K562 (cell line): Measurements from ENCODE around the gene MBD6. TPM values are rescaled to one million over a fixed set of nuclear protein-coding genes. Genes with fewer than 3 reads are reported as not detected.

Experiments
- ATAC-seq: fragments of 200-7000 bp; cut with Tn5 transposase; 3 replicates; pipeline ENCODE4 v1.9.1; 2020; ENCODE audit warnings: moderate library complexity
- BruUV-seq: library from RNA; stranded (reverse); fragments of 400-500 nt; replicated peaks from 2 replicates; lab custom pipeline; 2021; lab: Mats Ljungman, UMichigan
- CTCF ChIA-PET: fragments of 300-600 bp; formaldehyde crosslinking; extraction: SDS; loops from one replicate; lab custom pipeline; 2021; ENCODE audit warnings: low intra/inter-chr PET ratio; lab: Yijun Ruan, JAX
- POLR2A ChIA-PET: fragments of 300-600, 350-650 bp; sonication (Branson Sonifier 250); formaldehyde crosslinking; extraction: SDS; loops from one replicate; lab custom pipeline; 2021; ENCODE audit warnings: antibody characterized with exemption, inconsistent platforms; lab: Yijun Ruan, JAX
- DNase-seq, 4 experiments: peaks; one replicate each; pipeline versions ENCODE4 v3.0.0 to v3.0.0-alpha.2; 2011 to 2018; ENCODE audit warnings: low spot score in 3 of 4, mixed read lengths in 3 of 4; ENCODE audit errors: extremely low read depth in 1 of 4
- FAIRE-seq: peaks from 2 replicates; lab custom pipeline; 2011; peaks lifted over from hg19 to GRCh38; lab: Jason Lieb, UNC
- H2AFZ ChIP-seq: 2 replicates; pipeline ENCODE4 v1.6.0; 2011; ENCODE audit warnings: low read depth, low read length, control low read depth, inconsistent platforms
- H3K27ac ChIP-seq: fragments of 200-600 bp; 3 replicates; pipeline ENCODE4 v1.8.0; 2011; ENCODE audit warnings: low read depth, mild to moderate bottlenecking, control low read depth, inconsistent platforms, low read length, moderate library complexity, mixed read lengths; ENCODE audit errors: extremely low read depth
- H3K27me3 ChIP-seq, 2 experiments: fragments of 300-600 bp in 1 of 2; 2 replicates in 1 of 2; 3 replicates in 1 of 2; pipeline versions ENCODE4 v1.6.0 to v1.8.0; 2011; ENCODE audit warnings: inconsistent platforms in 2 of 2, low read length in 2 of 2, mild to moderate bottlenecking in 1 of 2, mixed read lengths in 1 of 2, moderate library complexity in 1 of 2; ENCODE audit not compliant: control insufficient read depth in 2 of 2, insufficient read depth in 2 of 2
- H3K36me3 ChIP-seq: fragments of 300-600 bp; 3 replicates; pipeline ENCODE4 v1.8.0; 2011; ENCODE audit warnings: mild to moderate bottlenecking, low read length, inconsistent platforms; ENCODE audit not compliant: control insufficient read depth, insufficient read depth
- H3K4me1 ChIP-seq, 2 experiments: fragments of 200-600 bp in 1 of 2; replicated peaks in 1 of 2; 2 replicates in 1 of 2; 3 replicates in 1 of 2; pipeline versions ENCODE4 v1.5.1 to v1.8.0; 2011; ENCODE audit warnings: inconsistent platforms in 2 of 2, low read length in 2 of 2, mild to moderate bottlenecking in 1 of 2, mixed read lengths in 1 of 2, moderate library complexity in 1 of 2; ENCODE audit not compliant: control insufficient read depth in 2 of 2, insufficient read depth in 2 of 2
- H3K4me2 ChIP-seq: 2 replicates; pipeline ENCODE4 v1.6.1; 2011; ENCODE audit warnings: low read length, control low read depth, inconsistent platforms, mixed read lengths; ENCODE audit not compliant: insufficient read depth
- H3K4me3 ChIP-seq: fragments of 200-600 bp; sonication (generic), shearing (Covaris generic); 2 replicates; pipeline ENCODE4 v1.5.1; 2016; ENCODE audit warnings: control low read depth, inconsistent platforms
- H3K79me2 ChIP-seq: fragments of 200-600 bp; 3 replicates; pipeline ENCODE4 v1.8.0; 2011; ENCODE audit warnings: low read length, inconsistent platforms; ENCODE audit not compliant: control insufficient read depth, insufficient read depth
- H3K9ac ChIP-seq, 2 experiments: 2 replicates each; pipeline versions ENCODE4 v1.6.0 to v1.6.1; 2011; ENCODE audit warnings: low read depth in 2 of 2, low read length in 2 of 2, control low read depth in 1 of 2, inconsistent platforms in 1 of 2, mild to moderate bottlenecking in 1 of 2, mixed read lengths in 1 of 2; ENCODE audit not compliant: insufficient read depth in 1 of 2
- H3K9me1 ChIP-seq: one replicate; pipeline ENCODE4 v1.6.0; 2011; ENCODE audit warnings: inconsistent platforms, mild to moderate bottlenecking, low read length, moderate library complexity; ENCODE audit not compliant: control insufficient read depth, insufficient read depth
- H3K9me3 ChIP-seq: replicated peaks from 2 replicates; pipeline ENCODE4 v1.5.1; 2011; ENCODE audit warnings: low read depth, low read length, inconsistent platforms; ENCODE audit not compliant: control insufficient read depth, insufficient read depth
- H4K20me1 ChIP-seq: replicated peaks from 2 replicates; pipeline ENCODE4 v1.6.1; 2011; ENCODE audit warnings: low read length, inconsistent platforms, mixed read lengths; ENCODE audit not compliant: control insufficient read depth, insufficient read depth
- ARNT ChIP-seq, 2 experiments: fragments of 450-650 bp; IDR thresholded peaks; 2 replicates each; pipeline ENCODE4 v1.6.1; 2016; ENCODE audit warnings: mild to moderate bottlenecking in 1 of 2
- CBX2 ChIP-seq: fragments of 200-600 bp; sonication (generic); IDR thresholded peaks from one replicate; pipeline ENCODE4 v1.6.1; 2012; ENCODE audit warnings: mild to moderate bottlenecking, low read length, inconsistent platforms; ENCODE audit not compliant: insufficient read depth, poor library complexity, severe bottlenecking
- EWSR1 ChIP-seq: fragments of 450-650 bp; IDR thresholded peaks from 2 replicates; pipeline ENCODE4 v1.6.1; 2018; ENCODE audit warnings: borderline replicate concordance, mild to moderate bottlenecking, low read depth, moderate library complexity; ENCODE audit not compliant: partially characterized antibody
- GTF2E2 ChIP-seq: fragments of 200-800 bp; sonication (Bioruptor generic); IDR thresholded peaks from 2 replicates; pipeline ENCODE4 v1.6.1; 2016; ENCODE audit warnings: missing genetic modification characterization, missing compliant biosample characterization
- NEUROD1 ChIP-seq: fragments of 150-350 bp; IDR thresholded peaks from 2 replicates; pipeline ENCODE4 v1.6.1; 2014; ENCODE audit warnings: borderline replicate concordance, low read length, low read depth; ENCODE audit not compliant: partially characterized antibody
- RB1 ChIP-seq: fragments of 450-650 bp; IDR thresholded peaks from 2 replicates; pipeline ENCODE4 v1.6.1; 2017; ENCODE audit warnings: low read depth, mild to moderate bottlenecking
- SNIP1 ChIP-seq: fragments of 450-650 bp; IDR thresholded peaks from 2 replicates; pipeline ENCODE4 v1.7.1; 2017; ENCODE audit warnings: low read depth, mild to moderate bottlenecking
- TAF15 ChIP-seq: fragments of 200-400 bp; formaldehyde crosslinking; IDR thresholded peaks from 2 replicates; pipeline ENCODE4 v1.6.1; 2017; ENCODE audit warnings: mild to moderate bottlenecking, low read depth, low read length, moderate library complexity
- ZNF3 ChIP-seq: fragments of 250-450 bp; sonication (Bioruptor Pico); IDR thresholded peaks from 2 replicates; pipeline ENCODE4 v1.5.0; 2021; ENCODE audit warnings: mild to moderate bottlenecking, moderate library complexity
- WGBS: fragments of 100-300 bp; shearing (Covaris generic); methylation state at CpG from one replicate; pipeline ENCODE4 v1.1.6; 2016; ENCODE audit warnings: low coverage, mixed read lengths; ENCODE audit not compliant: insufficient coverage; ENCODE audit errors: missing lambda C conversion rate; 5-methylcytosine and 5-hydroxymethylcytosine counted together
- in situ Hi-C: fragments of 300-500 bp; cut with MboI; formaldehyde crosslinking; loops from 4 replicates; pipeline ENCODE4 v1.15.0; 2018; ENCODE audit warnings: inconsistent platforms, mixed read lengths
- intact Hi-C: fragments of 100-400 bp; cut with micrococcal nuclease; formaldehyde crosslinking; loops from 2 replicates; pipeline ENCODE4 v1.14.2; 2022
- polyA plus RNA-seq, 8 experiments: library from polyadenylated mRNA; depleted of rRNA in 4 of 8; stranded (reverse) in 5 of 8; unstranded in 3 of 8; fragments of >200 nt; fragmentation: Nextera tagmentation in 2 of 8; fragmentation: Illumina TruSeq in 1 of 8; extraction: Ambion mirVana in 2 of 8; extraction: Trizol in 1 of 8; gene quantifications; 2 replicates each; pipeline versions ENCODE4 v1.2.1 to v1.2.3, GENCODE V29; 2011 to 2014; ENCODE audit warnings: inconsistent platforms in 1 of 8, missing spikeins in 1 of 8
- total RNA-seq, 7 experiments: library from RNA; depleted of rRNA in 6 of 7; stranded (reverse); fragments of >200 nt in 6 of 7; fragmentation: Illumina TruSeq in 2 of 7; extraction: Trizol in 2 of 7; gene quantifications; 2 replicates each; pipeline versions ENCODE4 v1.2.1 to v1.2.3, GENCODE V29; 2011 to 2021; ENCODE audit warnings: low replicate concordance in 1 of 7
- TF ChIP-seq, protein P1 (sequence below): IDR thresholded peaks from 3 replicates; pipeline ENCODE4 v1.6.1; 2011; ENCODE audit warnings: borderline replicate concordance, mild to moderate bottlenecking; ENCODE audit not compliant: insufficient read length, insufficient read depth
- TF ChIP-seq, protein P2 (sequence below): fragments of 250-450 bp; sonication (Bioruptor Pico); IDR thresholded peaks from 2 replicates; pipeline ENCODE4 v1.8.0; 2021; ENCODE audit warnings: moderate library complexity, mild to moderate bottlenecking, inconsistent platforms
- TF ChIP-seq, protein P3 (sequence below): fragments of 250-450 bp; sonication (Bioruptor Pico); IDR thresholded peaks from 2 replicates; pipeline ENCODE4 v1.8.0; 2021; ENCODE audit warnings: moderate library complexity, mild to moderate bottlenecking, inconsistent platforms

Gene MBD6
- total and polyA plus RNA-seq, 9 of the 15 experiments (the other 6 are each of a cell fraction or from before 2014, with no cell fraction given) = 2.0 to 54.8 (median 3.8) TPM

DNA sequence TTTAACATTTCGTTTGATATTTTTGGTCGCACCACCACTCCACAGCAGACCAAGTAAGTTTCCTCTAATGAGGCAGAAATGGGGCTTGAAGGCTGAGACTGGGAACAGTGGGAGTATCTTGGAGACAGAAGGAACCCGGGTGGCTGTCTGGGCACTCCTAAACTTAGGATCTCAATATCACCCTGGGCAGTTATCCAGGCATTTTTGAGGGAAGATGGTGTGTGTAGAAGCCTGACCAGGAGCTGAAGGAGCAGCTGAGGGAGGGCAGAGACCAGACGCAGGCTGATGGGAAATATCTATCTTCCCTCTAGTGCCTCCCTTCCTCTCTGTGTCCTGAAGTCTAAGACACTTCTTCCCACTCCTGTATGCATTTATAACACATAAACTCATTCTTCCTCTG lies 24.1 kb upstream of the MBD6 start:
- ChIA-PET CTCF (no interaction called here), POLR2A (interaction anchor here (1.4 to 2.3 kb wide), 4 partner anchors 10 to 46 kb away, joined by 4 to 7 read pairs (median 5); partner anchors contain the start of gene MARS1)
- no TSS peak for BruUV-seq
- H3K9me3 ChIP-seq = 0 out of 2 replicates have a peak, but pooled peaks cover 3% of the 10 kb centered on the region
- peaks cover 72% of the 10 kb centered on the region for H3K36me3 ChIP-seq
- peaks cover 6% of the 10 kb centered on the region for H3K9me1 ChIP-seq
- ATAC-seq = no peak
- H3K27me3 ChIP-seq = no peaks in the 10 kb centered on the region
- H3K4me3 ChIP-seq = no peak overlapping the region
- no peaks in the 10 kb centered on the region for H3K4me1 ChIP-seq
- in situ Hi-C loops (no loop called here), intact Hi-C loops (no loop called here)
- no peak for TF ChIP-seq ARNT (IDR thresholded peaks at IDR 0.05)
- TF ChIP-seq SNIP1 = no peak
- no peak for TF ChIP-seq RB1
- TF ChIP-seq TAF15 = no peak
- no peak for TF ChIP-seq ZNF3
- TF ChIP-seq, protein P1, sequence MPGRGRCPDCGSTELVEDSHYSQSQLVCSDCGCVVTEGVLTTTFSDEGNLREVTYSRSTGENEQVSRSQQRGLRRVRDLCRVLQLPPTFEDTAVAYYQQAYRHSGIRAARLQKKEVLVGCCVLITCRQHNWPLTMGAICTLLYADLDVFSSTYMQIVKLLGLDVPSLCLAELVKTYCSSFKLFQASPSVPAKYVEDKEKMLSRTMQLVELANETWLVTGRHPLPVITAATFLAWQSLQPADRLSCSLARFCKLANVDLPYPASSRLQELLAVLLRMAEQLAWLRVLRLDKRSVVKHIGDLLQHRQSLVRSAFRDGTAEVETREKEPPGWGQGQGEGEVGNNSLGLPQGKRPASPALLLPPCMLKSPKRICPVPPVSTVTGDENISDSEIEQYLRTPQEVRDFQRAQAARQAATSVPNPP = no peak
- no peak for TF ChIP-seq EWSR1
- TF ChIP-seq CBX2 = no peak
- TF ChIP-seq, protein P2, sequence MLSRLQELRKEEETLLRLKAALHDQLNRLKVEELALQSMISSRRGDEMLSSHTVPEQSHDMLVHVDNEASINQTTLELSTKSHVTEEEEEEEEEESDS (CRISPR knock-in tag) = no peak
- TF ChIP-seq GTF2E2 (tag) = no peak
- TF ChIP-seq, protein P3, sequence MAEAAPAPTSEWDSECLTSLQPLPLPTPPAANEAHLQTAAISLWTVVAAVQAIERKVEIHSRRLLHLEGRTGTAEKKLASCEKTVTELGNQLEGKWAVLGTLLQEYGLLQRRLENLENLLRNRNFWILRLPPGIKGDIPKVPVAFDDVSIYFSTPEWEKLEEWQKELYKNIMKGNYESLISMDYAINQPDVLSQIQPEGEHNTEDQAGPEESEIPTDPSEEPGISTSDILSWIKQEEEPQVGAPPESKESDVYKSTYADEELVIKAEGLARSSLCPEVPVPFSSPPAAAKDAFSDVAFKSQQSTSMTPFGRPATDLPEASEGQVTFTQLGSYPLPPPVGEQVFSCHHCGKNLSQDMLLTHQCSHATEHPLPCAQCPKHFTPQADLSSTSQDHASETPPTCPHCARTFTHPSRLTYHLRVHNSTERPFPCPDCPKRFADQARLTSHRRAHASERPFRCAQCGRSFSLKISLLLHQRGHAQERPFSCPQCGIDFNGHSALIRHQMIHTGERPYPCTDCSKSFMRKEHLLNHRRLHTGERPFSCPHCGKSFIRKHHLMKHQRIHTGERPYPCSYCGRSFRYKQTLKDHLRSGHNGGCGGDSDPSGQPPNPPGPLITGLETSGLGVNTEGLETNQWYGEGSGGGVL (CRISPR knock-in tag) = no peak
- no peak for TF ChIP-seq NEUROD1
- no peak overlapping the region for H3K4me2 ChIP-seq
- no peak for DNase-seq
- H3K27ac ChIP-seq = no peak overlapping the region
- 0 out of 2 replicates have a peak, but pooled peaks cover 3% of the 10 kb centered on the region for H4K20me1 ChIP-seq
- no peak overlapping the region for H2AFZ ChIP-seq
- no peak overlapping the region for H3K9ac ChIP-seq
- no peak for FAIRE-seq
- 93% methylated on average over 4 of the region's 4 CpGs for WGBS
- H3K79me2 ChIP-seq = peaks cover 9% of the 10 kb centered on the region; the same call in 1 of the 3 replicates
